T-helper 2 cell treated with Interferon-gamma antibody and Interleukin-4, amounts not matched to agents 100 ng/mL and 5 ng/mL, for 36 hours (primary cell): ENCODE results near the gene BTF3L4. TPM values are rescaled to one million over a fixed set of nuclear protein-coding genes. Genes with fewer than 3 reads are reported as not detected.
"Not testable (repeated sequence)": the region's sequence is repeated elsewhere in the genome, so short reads cannot be mapped to it uniquely, and the experiment has no call there.

Source experiments
- intact Hi-C: fragments of 100-400 bp; cut with micrococcal nuclease; formaldehyde crosslinking; loops from one replicate; pipeline ENCODE4 v1.15.1; 2023
- total RNA-seq: library from RNA; stranded (reverse); gene quantifications from 2 replicates; pipeline ENCODE4 v1.2.3, GENCODE V29; 2022

Gene BTF3L4
- total RNA-seq: 37.9 and 39.4 TPM in 2 replicates

- intact Hi-C loops: loop anchor here (1.0 to 5.0 kb wide), 6 partner anchors 23 to 1271 kb away; partner anchors contain the start of genes FAF1, KTI12, LRP8 and NRDC
Measured at GRCh38 chr1:52056163-52056936, at the start of gene BTF3L4. Gene BTF3L4 (plus strand): TSS chr1:52056295. CDS start chr1:52059848, 3,553 bp downstream.

GRCh38 chr1:52007215-52008002 lies 48.7 kb upstream of the BTF3L4 start:
- intact Hi-C loops: no loop called here

GRCh38 chr1:52008071-52008809 lies 47.9 kb upstream of the BTF3L4 start:
- intact Hi-C loops: no loop called here

GRCh38 chr1:52022133-52022532 lies 34.0 kb upstream of the BTF3L4 start:
- intact Hi-C loops: no loop called here

GRCh38 chr1:52026278-52026677 lies 29.8 kb upstream of the BTF3L4 start:
- intact Hi-C loops: no loop called here

GRCh38 chr1:52028328-52028727 lies 27.8 kb upstream of the BTF3L4 start:
- intact Hi-C loops: no loop called here

- intact Hi-C loops: not testable (repeated sequence)
Measured at GRCh38 chr1:52028839-52029238, 27.3 kb upstream of the BTF3L4 start.

- intact Hi-C loops: no loop called here
Measured at GRCh38 chr1:52032124-52032784, 23.8 kb upstream of the BTF3L4 start.

GRCh38 chr1:52032785-52033131 lies 23.3 kb upstream of the BTF3L4 start:
- intact Hi-C loops: loop anchor here (1.0 kb wide), 3 partner anchors 24 to 334 kb away; partner anchors contain the start of genes BTF3L4, CC2D1B and NRDC

- intact Hi-C loops: loop anchor here (1.0 kb wide), 3 partner anchors 23 to 333 kb away; partner anchors contain the start of genes BTF3L4, CC2D1B and NRDC
Measured at GRCh38 chr1:52033190-52034049, 22.7 kb upstream of the BTF3L4 start, which contains the start of gene KTI12. Gene KTI12 (minus strand): TSS chr1:52033810. CDS start chr1:52033761, 49 bp downstream.

- intact Hi-C loops: no loop called here
Measured at GRCh38 chr1:52034050-52034384, 22.1 kb upstream of the BTF3L4 start.

- intact Hi-C loops: no loop called here
Measured at GRCh38 chr1:52037402-52037814, 18.7 kb upstream of the BTF3L4 start.

GRCh38 chr1:52037909-52038308 lies 18.2 kb upstream of the BTF3L4 start:
- intact Hi-C loops: no loop called here

GRCh38 chr1:52041551-52042185 lies 14.4 kb upstream of the BTF3L4 start:
- intact Hi-C loops: no loop called here

GRCh38 chr1:52045236-52045635 lies 10.9 kb upstream of the BTF3L4 start:
- intact Hi-C loops: no loop called here

- intact Hi-C loops: not testable (repeated sequence)
Measured at GRCh38 chr1:52045666-52046195, 10.4 kb upstream of the BTF3L4 start.

GRCh38 chr1:52049337-52049736 lies 6.8 kb upstream of the BTF3L4 start:
- intact Hi-C loops: not testable (repeated sequence)

- intact Hi-C loops: no loop called here
Measured at GRCh38 chr1:52053862-52054261, 2.2 kb upstream of the BTF3L4 start.

GRCh38 chr1:52054496-52055065 lies 1.5 kb upstream of the BTF3L4 start:
- intact Hi-C loops: loop anchor here (1.0 to 5.0 kb wide), 3 partner anchors 88 to 1273 kb away; partner anchors contain the start of genes LRP8 and ZFYVE9
